DMS 273 treated with DMSO at 0.1 percent for 48 hours (cell line): ENCODE data around the gene COL15A1.
"Not testable (repeated sequence)": the region's sequence is repeated elsewhere in the genome, so short reads cannot be mapped to it uniquely, and the experiment has no call there.

Source experiments
- DNase-seq: peaks from one replicate; lab custom pipeline; 2025; lab: John Stamatoyannopoulos, UW

COL15A1 gene

DNA sequence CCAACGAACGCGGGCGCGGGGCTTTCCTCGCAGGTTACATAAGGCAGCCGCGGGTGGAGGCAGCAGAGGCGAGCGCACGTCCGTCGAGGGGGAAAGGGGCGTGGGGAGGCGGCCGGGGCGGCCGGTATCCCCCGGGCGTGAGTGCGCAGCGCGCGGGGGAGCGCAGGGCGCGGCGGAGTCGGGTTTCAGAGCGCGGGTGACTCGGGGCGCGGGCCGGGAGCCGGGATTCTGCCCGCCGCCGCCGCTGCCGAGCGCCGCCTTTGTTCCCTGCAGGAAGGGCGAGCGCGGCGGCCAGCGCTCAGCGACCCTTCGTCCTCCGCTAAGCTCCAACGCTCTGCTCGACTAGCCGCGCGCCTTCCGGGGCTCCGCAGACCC is at the start of gene COL15A1:
Gene COL15A1, plus strand, starts transcription at position 226 of the 375 bp plus-strand sequence. CDS start 155 bp downstream, outside the sequence.
- DNase-seq, result no peak

DNA sequence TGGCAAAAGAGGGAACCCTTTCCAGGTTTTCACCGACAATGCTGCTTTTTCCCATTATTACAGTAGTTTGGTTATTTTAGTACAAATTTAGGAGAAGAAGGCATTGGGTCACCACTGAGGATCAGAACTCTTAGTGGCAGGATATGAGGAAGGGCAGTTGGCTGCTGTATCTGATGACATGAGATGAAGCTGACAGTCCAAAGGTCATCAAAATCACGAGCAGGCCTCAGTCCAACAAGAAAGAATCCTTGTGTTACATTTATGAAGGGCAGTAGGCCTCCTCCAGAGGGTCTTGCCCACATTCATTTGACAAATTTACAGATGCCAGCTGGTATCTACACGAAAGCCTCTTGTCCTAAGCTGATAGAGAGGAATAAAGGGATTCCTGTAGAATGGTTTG is 49.5 kb upstream of the COL15A1 start:
- DNase-seq, result no peak

DNA sequence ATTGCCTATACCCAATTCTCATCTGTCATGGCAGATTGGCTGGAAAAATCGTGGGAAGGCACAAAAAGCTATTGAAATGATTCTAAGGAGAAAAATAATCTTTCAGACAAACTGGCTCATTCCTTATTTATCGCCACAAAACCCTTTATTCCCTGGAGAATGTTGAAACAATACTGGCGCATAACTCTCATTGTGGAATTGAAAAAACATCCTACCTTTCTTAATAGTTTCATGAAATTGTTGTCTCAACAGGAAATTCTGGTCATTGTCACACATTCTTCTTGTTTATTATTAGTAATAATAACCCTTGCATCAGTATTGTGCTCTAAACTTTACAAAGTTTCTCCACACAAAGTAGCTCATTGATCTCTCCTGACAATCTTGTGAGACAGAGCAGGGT is 48.9 kb upstream of the COL15A1 start:
- no peak for DNase-seq

DNA sequence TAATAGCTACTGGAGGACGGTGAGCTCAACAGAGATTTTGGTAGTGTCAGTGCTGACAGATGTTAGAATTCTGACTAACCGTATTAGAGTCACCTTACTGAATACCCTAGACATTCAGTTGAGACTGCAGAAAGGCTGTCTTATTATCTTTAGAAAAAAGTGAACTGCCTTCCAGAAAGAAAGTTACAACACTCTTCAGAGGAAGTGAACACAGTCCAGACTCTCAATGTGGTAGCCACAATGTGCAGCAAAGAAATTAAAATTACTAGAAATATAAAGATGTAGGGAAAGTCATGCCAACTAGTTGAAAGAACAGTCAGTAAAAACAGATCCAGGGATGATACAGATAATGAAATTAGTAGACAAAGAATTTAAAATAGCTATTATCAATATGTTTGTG is 47.1 kb upstream of the COL15A1 start:
- DNase-seq, result no peak

DNA sequence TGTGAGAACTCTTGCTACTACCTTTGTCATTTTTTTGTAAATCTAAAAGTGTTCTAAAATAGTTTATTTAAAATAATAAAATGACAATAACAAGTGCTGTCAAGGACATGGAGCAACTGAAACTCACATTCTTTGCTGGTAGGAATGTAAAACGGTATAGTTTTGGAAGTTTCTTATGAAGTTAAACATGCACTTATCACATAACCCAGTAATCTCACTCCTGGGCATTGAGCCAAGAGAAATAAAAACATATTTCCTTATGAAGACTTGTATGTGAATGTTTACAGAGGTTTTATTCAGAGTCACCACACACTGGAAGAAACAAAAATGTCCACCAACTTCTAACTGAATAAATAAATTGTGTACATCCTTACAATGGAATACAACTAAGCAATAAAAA is 46.0 kb upstream of the COL15A1 start:
- no peak for DNase-seq

DNA sequence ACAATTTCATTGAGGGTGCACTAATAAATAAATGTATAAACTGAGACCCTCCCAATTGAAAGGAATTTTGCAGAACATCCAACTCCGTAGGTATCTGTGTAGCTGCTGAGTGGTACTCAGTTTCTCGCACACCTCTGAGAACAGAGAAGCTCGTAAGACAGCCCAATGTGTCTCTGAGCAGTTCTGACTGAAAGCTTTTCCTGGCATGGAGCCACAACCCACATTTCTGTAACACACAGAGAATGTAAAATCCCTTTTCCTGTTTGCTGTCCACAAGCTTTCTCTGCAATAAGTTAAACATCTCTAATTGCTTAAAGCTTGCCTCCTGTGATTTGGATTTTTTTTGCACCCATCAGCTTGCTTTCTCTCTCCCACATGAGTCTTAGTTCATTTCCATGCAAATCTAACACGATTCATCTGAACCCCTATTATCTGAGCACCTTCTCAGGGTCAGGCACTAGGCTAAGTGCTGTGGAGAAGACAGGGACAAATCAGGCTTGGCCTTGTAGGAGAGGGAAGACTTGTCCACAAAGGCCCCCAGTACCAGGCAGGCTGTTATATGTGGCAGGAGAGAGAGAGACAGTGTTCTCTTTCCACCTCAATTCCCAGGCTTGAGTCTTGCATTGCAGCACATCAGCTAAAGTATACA is 44.2 kb upstream of the COL15A1 start:
- no peak for DNase-seq

DNA sequence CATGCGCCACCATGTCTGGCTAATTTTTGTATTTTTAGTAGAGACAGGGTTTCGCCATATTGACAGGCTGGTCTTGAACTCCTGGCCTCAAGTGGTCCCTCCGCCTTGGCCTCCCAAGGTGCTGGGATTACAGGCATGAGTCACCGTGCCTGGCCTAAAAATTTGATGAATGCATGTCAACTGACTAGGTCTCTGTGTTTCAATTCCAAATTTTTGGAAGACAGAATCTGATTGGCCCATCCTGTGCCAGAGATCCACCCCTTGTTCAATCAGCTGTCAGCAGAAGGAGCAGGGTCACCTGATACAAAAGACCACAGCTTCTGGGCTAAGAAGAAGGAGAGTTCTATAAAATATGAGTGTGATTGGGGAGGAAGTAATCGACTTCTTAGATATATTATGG is 43.5 kb upstream of the COL15A1 start:
- DNase-seq, result no peak

DNA sequence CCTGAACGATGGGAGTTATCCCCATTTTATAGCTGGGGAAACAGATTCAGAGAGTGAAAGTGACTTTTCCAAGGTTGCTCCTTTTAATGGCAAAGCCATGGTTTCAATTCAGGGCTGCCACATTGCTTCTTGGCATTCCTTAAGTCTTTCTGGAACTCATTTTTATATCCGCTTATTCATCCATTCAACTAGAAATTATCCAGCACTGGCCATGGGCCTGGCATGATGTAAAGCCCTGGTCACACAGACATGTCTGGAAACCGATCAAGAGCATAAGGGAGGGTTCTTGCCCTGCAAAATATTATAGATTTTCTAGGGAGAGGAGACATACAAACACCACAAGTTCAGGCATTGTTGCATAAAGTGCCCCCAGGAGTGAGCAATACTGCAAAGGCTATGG is 43.0 kb upstream of the COL15A1 start:
- DNase-seq, result no peak

DNA sequence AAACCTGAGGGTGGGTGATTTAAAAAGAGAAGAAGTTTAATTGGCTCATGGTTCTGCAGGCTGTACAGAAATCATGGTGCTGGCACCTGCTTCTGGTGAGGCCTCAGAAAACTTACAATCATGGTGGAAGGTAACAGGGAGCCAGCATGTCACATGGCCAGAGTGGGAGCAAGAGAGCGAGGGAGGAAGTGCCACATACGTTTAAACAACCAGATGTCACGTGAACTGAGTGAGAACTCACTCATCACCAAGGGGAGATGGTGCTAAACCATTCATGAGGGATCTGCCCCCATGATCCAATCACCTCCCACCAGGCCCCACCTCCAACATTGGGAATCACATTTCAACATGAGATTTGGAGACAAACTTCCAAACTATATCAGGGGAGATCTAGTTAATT is 41.9 kb upstream of the COL15A1 start:
- not testable (repeated sequence) for DNase-seq

DNA sequence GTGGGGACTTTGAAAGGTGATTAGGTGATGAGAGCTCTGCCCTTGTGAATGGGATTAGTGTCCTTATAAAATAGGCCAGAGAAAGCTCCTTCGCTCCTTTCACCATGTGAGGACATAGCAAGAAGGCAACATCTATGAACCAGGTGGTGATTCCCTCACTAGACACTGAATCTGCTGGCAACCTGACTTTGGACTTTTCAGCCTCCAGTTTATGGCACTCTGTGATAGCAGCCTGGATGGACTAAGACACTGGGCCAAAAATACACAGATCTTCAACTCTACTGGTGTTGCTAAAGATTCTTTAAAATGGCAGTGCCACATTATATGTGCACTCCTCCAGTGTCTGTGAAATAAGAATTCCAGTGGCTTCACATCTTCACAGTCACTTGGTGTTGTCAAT is 41.2 kb upstream of the COL15A1 start:
- DNase-seq, result no peak

DNA sequence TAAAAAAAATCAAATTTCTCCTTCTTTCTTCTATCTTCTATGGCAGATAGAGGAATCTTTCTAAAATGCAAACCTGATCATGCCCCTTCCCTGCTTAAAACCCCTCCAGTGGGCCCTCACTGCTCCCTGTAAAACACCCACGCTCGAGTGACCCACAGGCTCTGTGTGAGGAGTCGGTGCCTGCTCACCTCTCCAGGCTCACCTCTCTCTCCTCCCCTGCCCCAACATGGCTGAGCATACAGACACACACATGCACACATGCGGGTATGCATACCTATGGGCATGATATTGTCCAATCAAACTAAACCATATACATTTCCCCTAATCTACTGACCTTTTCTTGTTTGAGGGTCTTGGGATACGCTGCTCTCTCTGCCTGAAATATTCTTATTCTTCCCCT is 40.8 kb upstream of the COL15A1 start:
- no peak for DNase-seq

DNA sequence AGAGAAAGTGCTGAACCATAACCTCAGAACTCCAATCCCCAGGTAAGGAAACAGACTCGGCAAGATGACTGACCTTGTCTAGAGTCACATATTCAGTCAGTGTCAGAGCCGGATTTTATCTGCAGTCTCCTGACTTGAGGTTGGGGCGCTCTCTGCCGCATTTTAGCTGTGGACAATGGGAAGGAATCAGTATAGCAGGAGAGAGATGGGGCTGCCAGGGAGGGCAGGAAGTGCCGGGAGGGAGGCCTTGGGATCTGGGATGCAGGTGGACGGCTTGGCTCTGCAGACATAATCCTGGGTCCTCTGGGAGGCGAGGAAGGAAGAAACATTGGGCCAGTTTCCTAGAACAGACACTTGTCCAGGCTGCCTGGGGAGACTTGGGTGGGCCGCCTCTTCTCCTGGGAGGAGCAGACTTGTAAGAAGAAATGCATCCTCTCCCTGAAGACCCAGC is 39.7 kb upstream of the COL15A1 start:
- no peak for DNase-seq

DNA sequence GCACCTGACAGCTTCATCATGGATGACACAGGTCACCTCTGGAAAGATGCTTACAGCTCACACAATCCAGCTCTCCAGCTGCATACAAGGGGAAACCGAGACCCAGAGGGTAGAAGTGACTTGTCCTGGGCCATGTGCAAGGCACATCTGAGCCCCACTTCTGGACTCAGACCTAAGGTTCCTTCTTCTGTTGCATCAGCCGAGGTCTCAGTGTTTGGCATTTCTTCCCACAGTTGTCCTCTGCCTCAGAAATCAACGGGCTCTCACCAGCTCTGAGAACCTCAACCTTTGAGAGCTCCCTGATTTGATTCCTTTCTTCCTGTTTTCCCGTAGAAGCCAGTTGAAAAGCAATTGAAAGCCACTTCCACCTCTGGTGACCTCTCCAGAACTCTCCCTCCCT is 38.7 kb upstream of the COL15A1 start:
- DNase-seq, result no peak

DNA sequence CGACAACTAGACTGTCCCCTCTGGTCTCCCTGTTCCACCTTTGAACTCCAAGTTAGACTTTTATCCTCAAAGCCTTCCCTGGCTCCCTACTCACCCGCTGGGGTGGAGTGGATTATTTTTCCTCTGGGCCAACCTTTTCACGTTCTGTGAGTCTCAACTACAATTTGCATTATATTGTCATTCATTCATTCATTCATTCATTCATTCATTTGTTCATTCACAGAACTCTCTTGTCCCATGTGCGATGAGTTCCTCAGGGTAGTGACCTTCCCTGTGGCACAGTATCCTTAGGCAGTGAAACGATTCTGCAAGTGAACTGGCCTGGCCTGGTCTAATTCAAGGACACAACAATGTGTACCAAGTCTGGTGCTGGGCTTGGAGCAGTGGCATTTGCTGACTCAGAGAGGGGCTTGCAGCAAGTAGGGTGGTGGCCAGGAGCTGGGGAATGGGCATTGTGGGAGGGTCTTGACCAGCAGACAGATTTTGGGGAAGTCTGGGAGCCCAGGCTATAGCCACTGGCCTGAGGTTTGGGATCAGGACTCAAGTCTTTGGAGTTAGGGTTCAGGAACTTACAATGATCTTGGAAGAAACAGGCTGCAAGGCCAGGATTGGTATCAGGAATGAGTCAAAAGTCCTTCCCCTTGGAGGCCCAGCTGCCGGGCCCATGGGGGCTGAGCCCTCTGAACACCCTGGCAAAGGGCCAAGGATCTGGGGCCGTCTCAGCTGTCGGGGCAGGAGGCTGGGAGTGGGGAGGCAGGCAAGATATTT is 37.2 kb upstream of the COL15A1 start:
- DNase-seq, result no peak

DNA sequence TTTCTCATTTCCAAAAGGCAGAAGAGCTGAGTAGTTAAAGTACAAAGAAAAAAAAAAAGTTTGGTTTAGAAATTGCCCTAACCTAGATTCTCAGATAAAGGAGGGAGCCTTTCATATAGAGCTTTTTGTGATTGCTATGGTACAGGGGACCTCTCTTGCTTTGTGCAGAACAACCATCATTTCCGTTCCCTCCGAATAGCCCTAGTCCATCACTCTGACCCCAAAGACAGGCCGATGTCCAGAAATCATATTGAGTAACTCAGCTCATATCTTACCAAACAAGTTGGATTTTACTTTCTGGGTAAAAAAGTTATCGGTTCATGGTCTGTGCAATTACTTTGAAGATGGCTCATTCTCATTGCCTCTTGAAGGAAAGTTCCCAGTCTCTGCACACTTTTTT is 36.7 kb upstream of the COL15A1 start:
- no peak for DNase-seq

DNA sequence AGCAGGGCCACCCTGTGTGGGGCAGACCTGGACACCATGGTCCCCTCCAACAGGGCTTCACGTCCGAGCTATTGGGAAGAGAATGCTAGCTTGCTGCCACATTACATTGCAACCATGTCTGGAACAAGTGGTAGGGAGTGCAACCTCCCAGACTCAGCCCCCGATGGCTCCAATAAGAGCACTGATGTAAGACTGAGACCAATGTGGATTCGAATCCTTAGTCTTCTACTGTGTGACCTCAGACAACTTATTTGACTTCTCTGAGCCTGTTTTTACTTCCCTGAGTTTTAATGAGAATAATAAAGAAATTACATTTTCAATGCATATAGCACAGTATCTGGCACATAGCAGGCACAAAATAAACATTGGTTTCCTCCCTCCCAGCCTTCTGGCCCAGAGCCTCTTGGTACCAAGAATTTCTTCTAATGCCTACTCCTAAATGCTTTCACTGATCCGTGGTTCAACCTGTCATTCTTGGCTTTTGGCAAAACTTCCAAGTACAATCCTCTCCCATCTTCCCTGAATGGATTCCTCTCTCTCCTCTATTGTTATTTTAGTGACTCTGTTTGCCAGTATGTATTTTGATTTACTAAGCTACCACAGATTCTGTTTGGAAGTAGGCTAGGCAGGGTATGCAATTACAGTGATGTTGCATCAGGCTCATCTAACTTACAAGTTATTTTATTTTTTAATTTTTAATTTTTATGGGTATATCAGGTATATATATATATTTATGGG is 34.6 kb upstream of the COL15A1 start:
- no peak for DNase-seq

DNA sequence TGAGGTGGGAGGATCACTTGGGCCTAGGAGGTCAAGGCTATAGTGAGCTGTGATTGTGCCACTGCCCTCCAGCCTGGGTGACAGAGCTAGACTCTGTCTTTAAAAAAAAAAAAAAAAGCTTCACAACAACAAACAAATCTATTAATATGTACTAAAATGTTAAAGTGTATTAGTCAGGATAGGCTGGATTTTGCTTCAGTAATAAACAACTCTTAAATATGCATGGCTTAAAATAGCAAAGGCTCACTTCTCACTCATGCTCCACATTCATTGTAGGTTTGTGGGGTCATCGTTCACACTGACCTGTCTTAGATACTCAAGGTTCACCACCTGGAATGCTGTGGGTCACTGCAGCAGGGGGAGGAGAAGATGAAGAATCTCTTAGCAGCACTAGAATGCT is 33.8 kb upstream of the COL15A1 start:
- no peak for DNase-seq

DNA sequence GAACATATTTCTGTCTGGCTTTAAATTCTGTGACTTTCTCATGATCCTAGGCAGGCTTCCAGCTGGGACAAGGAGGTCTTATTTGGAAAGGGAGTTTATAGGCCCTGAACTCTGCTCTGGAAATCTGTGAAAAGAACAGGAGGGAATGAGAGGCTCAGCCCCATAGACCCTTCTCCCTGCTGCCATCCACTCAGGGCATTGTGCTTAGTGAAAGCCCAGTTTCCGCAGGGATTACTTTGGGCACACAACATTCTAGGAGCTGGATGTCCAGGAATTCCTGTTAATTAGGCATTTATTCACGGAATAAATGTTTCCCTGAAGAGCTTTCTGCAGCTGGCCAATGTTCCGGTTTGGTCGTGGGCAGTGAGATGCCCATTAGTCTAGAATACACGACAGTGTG is 32.7 kb upstream of the COL15A1 start:
- no peak for DNase-seq

DNA sequence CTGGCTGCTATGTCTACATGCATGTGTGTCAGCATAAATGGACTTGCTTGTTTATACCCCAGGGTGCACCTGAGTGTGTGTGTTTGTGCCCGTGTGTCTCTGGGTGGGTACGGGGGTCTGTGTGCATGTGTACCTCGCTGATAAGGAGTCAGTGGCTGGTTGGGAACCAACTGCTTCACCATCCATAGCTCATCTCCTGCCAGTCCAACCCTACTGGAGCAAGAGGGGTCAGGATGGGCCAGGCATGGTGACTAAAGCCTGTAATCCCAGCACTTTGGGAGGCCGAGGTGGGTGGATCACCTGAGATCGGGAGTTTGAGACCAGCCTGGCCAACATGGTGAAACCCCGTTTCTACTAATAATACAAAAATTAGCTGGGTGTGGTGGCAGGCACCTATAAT is 32.0 kb upstream of the COL15A1 start:
- DNase-seq, result not testable (repeated sequence)

DNA sequence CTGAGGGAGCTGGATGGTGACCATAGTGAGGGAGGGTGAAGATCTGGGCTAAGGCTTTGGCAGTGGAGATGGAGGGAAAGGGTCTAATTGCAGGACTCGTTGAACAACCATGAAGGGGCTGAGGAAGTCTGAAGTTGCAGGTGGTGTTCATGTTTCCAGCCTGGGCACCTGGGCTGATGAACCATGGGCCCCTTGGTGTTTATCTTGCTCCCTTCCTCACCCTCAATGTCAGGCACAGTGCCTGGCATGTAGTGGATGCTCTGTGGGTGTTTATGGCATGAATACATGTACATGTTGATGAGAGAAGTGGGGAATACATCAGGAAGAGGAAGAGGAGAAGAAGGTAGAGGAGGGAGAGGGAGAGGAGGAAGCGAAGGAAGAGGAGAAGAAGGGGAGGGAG is 31.3 kb upstream of the COL15A1 start:
- no peak for DNase-seq

DNA sequence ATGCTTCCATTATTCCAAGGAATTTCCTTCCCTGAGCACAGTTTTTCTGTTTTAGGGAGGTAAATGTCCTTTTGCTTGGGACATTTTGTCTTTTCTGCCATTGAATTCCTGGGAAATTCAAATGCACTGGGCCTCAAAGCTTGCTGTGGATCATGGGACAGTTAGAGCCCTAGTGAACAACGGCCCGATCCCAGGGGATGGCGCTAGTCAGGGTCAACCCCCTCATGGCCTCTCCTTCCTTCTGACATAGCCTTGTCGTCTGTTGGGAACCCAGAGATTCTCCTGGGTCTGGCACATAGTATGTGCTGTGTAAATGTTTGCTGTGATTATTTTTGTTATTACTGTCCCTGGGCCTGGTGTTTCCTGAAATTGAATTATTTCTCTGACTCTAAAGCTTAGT is 30.7 kb upstream of the COL15A1 start:
- no peak for DNase-seq

DNA sequence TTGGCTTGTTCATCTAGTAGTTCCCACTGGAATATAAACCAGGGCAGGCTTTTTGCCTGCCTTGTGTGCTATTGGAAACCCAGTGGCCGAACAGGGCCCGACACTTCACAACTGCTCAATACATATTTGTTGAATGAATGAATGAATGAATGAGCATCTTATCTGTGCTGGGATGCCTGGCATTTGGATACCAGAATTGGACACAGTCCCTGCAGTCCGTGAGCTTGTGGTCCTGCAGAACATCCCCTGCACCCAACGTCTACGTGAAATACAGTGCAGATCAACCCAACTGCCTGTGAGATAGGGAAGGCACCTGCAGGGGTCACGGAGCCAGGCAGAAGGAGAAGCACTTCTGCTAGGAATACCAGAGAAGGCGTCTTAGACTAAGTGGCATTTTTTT is 30.0 kb upstream of the COL15A1 start:
- no peak for DNase-seq

DNA sequence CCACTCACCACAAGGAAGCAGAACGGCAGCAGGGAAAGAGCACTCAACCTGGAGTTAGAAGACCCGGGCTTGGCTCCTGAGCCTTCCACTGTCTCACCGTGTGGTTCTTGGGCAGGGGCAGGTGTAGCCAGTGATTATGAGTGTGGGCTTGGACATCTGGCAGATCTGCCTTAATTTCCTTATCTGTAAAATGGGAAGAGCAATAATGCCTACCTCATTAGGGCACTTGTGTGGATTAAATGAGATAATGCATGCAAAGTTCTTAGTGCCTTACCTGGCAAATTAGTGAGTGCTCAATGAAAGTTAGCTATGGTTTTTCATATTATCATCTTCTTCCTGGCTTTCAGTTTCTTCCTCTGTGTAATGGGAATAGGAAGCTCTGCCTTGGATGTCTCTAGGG is 28.1 kb upstream of the COL15A1 start:
- DNase-seq, result no peak
